ENCODE data around the gene INF2.

INF2 gene

DNA sequence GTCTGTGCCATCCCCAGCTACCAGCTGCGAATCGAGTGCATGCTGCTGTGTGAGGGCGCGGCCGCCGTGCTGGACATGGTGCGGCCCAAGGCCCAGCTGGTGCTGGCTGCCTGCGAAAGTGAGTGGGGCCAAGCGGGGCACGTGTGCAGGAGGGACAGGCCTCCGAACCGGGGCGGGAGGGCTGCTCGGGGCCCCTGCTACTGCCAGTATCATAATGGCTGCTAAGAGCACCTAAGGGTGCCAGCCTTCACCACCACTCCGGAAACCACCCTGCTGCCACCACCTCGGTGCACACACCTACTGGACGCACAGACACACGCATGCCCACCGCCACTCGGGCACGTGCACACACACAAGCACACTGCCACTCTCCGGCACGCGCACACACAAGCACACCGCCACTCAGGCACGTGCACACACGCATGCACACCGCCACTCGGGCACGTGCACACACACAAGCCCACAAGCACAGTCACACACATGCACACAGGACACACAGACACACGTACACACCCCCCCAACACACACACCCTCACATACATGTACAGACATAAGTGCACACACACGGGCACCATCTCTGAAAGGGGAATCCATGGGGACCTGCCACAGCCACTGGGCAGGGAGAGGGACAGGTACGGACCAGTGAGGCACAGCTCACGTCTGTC is 20.8 kb downstream of the INF2 start:
- no peaks in the 10 kb centered on the region for H3K27me3 ChIP-seq (replicated peaks; ENCODE audit: control insufficient read depth, insufficient read depth, low read length)
- no peaks in the 10 kb centered on the region for H3K4me1 ChIP-seq (ENCODE audit: control insufficient read depth, insufficient read depth, low read length)
- H3K36me3 ChIP-seq (ENCODE audit: control insufficient read depth, insufficient read depth, low read length, severe bottlenecking), result peaks cover 71% of the 10 kb centered on the region
- DNase-seq (ENCODE audit: low read depth), result no peak
- H3K9me3 ChIP-seq (ENCODE audit: control insufficient read depth, low read length), result no peaks in the 10 kb centered on the region
- no peak overlapping the region for H3K4me3 ChIP-seq (ENCODE audit: low read length)
- no peak overlapping the region for H3K9ac ChIP-seq (ENCODE audit: low read length)

DNA sequence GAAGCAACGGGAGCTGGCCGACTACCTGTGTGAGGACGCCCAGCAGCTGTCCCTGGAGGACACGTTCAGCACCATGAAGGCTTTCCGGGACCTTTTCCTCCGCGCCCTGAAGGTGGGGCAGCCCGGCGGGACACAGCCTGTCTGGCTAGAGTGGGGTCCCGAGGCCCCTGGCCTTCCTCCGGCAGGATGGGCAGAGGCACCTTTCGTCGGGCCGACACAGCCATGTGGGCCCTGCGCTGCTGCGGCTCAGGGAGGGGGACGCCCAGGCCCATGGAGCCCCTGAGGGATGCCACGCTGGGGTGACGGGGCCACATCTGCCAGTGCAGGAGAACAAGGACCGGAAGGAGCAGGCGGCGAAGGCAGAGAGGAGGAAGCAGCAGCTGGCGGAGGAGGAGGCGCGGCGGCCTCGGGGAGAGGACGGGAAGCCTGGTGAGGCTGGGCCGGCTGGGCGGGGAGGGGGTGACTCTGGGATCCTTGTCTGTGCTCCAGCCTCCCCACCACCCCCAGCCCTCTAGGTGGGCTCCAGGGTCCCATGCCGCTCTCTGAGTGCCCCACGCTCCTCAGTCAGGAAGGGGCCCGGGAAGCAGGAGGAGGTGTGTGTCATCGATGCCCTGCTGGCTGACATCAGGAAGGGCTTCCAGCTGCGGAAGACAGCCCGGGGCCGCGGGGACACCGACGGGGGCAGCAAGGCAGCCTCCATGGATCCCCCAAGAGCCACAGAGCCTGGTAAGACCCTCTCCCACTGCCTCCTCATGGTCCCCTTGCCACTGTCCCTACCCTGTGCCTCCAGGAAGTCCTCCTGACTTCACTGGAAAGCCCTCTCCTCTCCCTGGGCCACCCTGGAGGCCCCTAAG is 23.7 kb downstream of the INF2 start:
- H3K4me1 ChIP-seq (ENCODE audit: control insufficient read depth, insufficient read depth, low read length), result no peaks in the 10 kb centered on the region
- DNase-seq (ENCODE audit: low read depth), result no peak
- no peak overlapping the region for H3K4me3 ChIP-seq (ENCODE audit: low read length)
- no peaks in the 10 kb centered on the region for H3K27me3 ChIP-seq (replicated peaks; ENCODE audit: control insufficient read depth, insufficient read depth, low read length)
- H3K9me3 ChIP-seq (ENCODE audit: control insufficient read depth, low read length), result no peaks in the 10 kb centered on the region
- peaks cover 76% of the 10 kb centered on the region for H3K36me3 ChIP-seq (ENCODE audit: control insufficient read depth, insufficient read depth, low read length, severe bottlenecking)
- H3K9ac ChIP-seq (ENCODE audit: low read length), result no peak overlapping the region

DNA sequence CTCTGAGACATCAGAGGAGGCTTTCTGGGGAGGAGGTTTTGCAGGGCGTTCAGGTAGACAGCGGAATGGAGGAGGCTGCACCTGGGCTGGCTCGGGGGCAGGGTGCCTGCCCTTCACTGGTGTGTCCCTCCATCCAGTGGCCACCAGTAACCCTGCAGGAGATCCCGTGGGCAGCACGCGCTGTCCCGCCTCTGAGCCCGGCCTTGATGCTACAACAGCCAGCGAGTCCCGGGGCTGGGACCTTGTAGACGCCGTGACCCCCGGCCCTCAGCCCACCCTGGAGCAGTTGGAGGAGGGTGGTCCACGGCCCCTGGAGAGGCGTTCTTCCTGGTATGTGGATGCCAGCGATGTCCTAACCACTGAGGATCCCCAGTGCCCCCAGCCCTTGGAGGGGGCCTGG is 24.6 kb downstream of the INF2 start:
- H3K4me1 ChIP-seq (ENCODE audit: control insufficient read depth, insufficient read depth, low read length), result no peaks in the 10 kb centered on the region
- no peak overlapping the region for H3K9ac ChIP-seq (ENCODE audit: low read length)
- H3K27me3 ChIP-seq (replicated peaks; ENCODE audit: control insufficient read depth, insufficient read depth, low read length), result no peaks in the 10 kb centered on the region
- H3K4me3 ChIP-seq (ENCODE audit: low read length), result no peak overlapping the region
- DNase-seq (ENCODE audit: low read depth), result no peak
- H3K9me3 ChIP-seq (ENCODE audit: control insufficient read depth, low read length), result no peaks in the 10 kb centered on the region
- H3K36me3 ChIP-seq (ENCODE audit: control insufficient read depth, insufficient read depth, low read length, severe bottlenecking), result peaks cover 79% of the 10 kb centered on the region

DNA sequence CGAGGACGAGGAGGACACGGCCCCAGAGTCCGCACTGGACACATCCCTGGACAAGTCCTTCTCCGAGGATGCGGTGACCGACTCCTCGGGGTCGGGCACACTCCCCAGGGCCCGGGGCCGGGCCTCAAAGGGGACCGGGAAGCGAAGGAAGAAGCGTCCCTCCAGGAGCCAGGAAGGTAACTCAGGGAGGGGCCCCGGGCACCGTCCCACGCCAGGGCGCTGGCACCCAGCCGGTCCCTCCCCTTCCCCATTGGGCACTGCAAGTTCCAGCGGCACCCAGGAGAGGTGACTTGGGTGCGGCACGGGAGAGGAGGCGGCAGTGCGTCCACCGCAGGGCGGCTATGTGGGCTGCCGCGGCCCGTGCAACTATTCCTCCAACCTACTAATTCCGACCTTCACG is 25.3 kb downstream of the INF2 start:
- peaks cover 82% of the 10 kb centered on the region for H3K36me3 ChIP-seq (ENCODE audit: control insufficient read depth, insufficient read depth, low read length, severe bottlenecking)
- DNase-seq (ENCODE audit: low read depth), result no peak
- H3K9ac ChIP-seq (ENCODE audit: low read length), result no peak overlapping the region

DNA sequence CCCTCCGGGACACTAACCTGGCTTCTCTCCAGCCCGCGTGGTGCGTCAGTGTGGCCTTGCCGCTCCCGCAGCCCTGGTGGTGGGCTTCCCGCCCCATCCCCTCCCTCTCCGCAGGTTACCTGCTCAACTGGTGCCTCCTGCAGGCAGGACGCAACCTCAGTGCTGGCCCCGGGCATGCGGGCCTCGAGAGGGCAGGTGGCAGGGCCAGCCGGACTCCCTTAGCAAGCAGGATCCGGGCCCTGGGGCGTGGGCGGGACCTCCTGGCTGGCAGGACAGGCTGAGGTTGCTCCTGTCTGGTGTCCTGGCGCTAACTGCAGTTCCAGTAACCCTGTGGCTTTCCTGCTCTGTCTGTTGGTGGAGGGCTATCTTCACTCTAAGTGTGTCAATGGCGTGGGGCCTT is 26.0 kb downstream of the INF2 start:
- Histone ChIP-seq H3K36me3 (ENCODE audit: control insufficient read depth, insufficient read depth, low read length, severe bottlenecking) (peaks cover 80% of the 10 kb centered on the region), H3K9me3 (ENCODE audit: control insufficient read depth, low read length) (no peaks in the 10 kb centered on the region)
- DNase-seq (ENCODE audit: low read depth), result no peak

More for the DNA sequence above, 25.3 kb downstream of the INF2 start:
- H3K9me3 ChIP-seq (ENCODE audit: control insufficient read depth, low read length), result no peaks in the 10 kb centered on the region
- no peaks in the 10 kb centered on the region for H3K27me3 ChIP-seq (replicated peaks; ENCODE audit: control insufficient read depth, insufficient read depth, low read length)
- H3K4me3 ChIP-seq (ENCODE audit: low read length), result no peak overlapping the region
- no peaks in the 10 kb centered on the region for H3K4me1 ChIP-seq (ENCODE audit: control insufficient read depth, insufficient read depth, low read length)

DNA sequence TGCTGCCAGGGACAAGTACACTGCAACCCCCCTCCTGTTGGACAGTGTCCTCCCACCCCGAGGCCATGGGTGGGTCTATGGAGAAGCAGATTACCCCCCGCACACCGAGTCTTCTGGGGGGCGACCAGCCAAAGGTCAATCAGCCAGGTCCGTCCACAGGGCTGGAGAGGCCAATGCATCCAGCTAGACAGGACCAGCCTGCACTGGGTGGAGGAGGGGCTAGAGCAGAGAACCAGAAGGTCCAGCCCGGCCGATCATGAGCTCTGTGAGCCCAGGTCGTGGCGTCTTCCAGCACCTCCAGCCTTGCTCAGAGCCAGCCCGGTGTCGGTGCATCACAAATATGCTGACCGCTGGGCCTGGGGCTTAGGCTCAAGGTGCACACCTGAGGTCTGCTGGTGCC is 26.5 kb downstream of the INF2 start:
- DNase-seq (ENCODE audit: low read depth), result no peak
- Histone ChIP-seq H3K4me3 (ENCODE audit: low read length) (no peak overlapping the region), H3K36me3 (ENCODE audit: control insufficient read depth, insufficient read depth, low read length, severe bottlenecking) (peaks cover 75% of the 10 kb centered on the region), H3K9ac (ENCODE audit: low read length) (no peak overlapping the region), H3K27me3 (replicated peaks; ENCODE audit: control insufficient read depth, insufficient read depth, low read length) (no peaks in the 10 kb centered on the region), H3K4me1 (ENCODE audit: control insufficient read depth, insufficient read depth, low read length) (no peaks in the 10 kb centered on the region), H3K9me3 (ENCODE audit: control insufficient read depth, low read length) (no peaks in the 10 kb centered on the region)

More for the DNA sequence above, 26.0 kb downstream of the INF2 start:
- no peaks in the 10 kb centered on the region for H3K4me1 ChIP-seq (ENCODE audit: control insufficient read depth, insufficient read depth, low read length)
- no peak overlapping the region for H3K4me3 ChIP-seq (ENCODE audit: low read length)
- no peak overlapping the region for H3K9ac ChIP-seq (ENCODE audit: low read length)
- no peaks in the 10 kb centered on the region for H3K27me3 ChIP-seq (replicated peaks; ENCODE audit: control insufficient read depth, insufficient read depth, low read length)

DNA sequence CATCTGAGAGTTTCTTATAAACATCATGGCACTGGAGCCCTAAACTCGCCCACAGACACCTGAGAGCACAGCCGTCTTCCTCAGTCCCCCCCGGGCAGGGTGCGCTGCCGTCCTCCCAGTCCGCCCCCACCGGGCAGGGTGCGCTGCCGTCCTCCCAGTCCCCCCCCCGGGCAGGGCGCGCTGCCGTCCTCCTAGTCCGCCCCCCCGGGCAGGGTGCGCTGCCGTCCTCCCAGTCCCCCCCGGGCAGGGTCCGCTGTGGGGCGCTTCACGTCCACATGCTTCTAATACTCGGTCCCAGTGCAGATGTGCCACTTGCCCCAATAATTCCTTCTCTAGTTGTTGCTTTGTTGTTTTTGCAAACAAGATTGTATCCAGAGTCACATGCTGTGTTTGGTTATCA is 27.7 kb downstream of the INF2 start:
- Histone ChIP-seq H3K36me3 (ENCODE audit: control insufficient read depth, insufficient read depth, low read length, severe bottlenecking) (peaks cover 67% of the 10 kb centered on the region), H3K27me3 (replicated peaks; ENCODE audit: control insufficient read depth, insufficient read depth, low read length) (no peaks in the 10 kb centered on the region)

DNA sequence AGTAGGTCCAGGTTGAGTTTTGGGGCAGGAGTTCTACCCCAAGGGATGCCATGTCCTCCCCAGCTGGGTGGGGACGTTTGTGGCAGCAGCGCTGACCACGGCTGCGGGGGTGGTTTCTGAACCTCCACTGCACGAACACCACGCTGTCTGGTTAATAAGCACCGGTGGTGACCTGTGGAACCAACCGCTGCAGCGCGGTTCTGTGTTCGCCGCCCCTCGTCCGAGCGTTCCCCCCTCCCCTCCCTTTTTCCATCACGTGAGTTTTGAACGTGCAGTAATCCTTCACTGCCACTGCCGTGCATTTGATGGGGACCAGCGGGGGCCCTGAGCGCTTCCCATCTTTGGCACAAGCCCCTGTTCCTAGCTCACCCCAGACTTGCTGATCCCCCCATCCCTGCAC is 28.2 kb downstream of the INF2 start:
- Histone ChIP-seq H3K4me3 (ENCODE audit: low read length) (no peak overlapping the region), H3K27me3 (replicated peaks; ENCODE audit: control insufficient read depth, insufficient read depth, low read length) (no peaks in the 10 kb centered on the region), H3K4me1 (ENCODE audit: control insufficient read depth, insufficient read depth, low read length) (peaks cover 12% of the 10 kb centered on the region), H3K36me3 (ENCODE audit: control insufficient read depth, insufficient read depth, low read length, severe bottlenecking) (peaks cover 62% of the 10 kb centered on the region), H3K9ac (ENCODE audit: low read length) (no peak overlapping the region), H3K9me3 (ENCODE audit: control insufficient read depth, low read length) (no peaks in the 10 kb centered on the region)
- no peak for DNase-seq (ENCODE audit: low read depth)

More for the DNA sequence above, 27.7 kb downstream of the INF2 start:
- no peak overlapping the region for H3K4me3 ChIP-seq (ENCODE audit: low read length)
- no peak for DNase-seq (ENCODE audit: low read depth)
- no peak overlapping the region for H3K9ac ChIP-seq (ENCODE audit: low read length)
- no peaks in the 10 kb centered on the region for H3K9me3 ChIP-seq (ENCODE audit: control insufficient read depth, low read length)
- peaks cover 7% of the 10 kb centered on the region for H3K4me1 ChIP-seq (ENCODE audit: control insufficient read depth, insufficient read depth, low read length)

DNA sequence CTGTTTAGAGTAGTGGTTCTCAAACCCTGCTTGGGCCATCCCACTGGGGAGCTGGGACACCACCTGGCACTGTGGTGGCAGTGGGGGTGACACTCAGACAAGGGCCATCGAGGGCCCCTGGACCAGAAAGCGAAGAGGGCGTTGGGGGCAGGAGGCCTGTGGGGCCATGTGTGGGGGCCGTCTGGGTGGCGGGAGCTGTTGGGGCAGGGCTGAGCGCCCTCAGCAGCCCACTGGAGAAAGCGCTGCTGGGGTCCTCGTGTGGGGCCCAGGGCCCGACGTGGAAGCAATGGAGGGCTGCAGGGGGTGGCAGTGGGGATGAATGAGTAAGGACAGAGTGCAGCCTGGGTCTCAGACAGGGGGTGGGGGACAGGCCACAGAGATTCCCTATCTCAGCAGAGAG is 28.7 kb downstream of the INF2 start:
- no peaks in the 10 kb centered on the region for H3K27me3 ChIP-seq (replicated peaks; ENCODE audit: control insufficient read depth, insufficient read depth, low read length)
- peaks cover 57% of the 10 kb centered on the region for H3K36me3 ChIP-seq (ENCODE audit: control insufficient read depth, insufficient read depth, low read length, severe bottlenecking)
- H3K4me1 ChIP-seq (ENCODE audit: control insufficient read depth, insufficient read depth, low read length), result peaks cover 17% of the 10 kb centered on the region
- no peaks in the 10 kb centered on the region for H3K9me3 ChIP-seq (ENCODE audit: control insufficient read depth, low read length)
- DNase-seq (ENCODE audit: low read depth), result no peak
- no peak overlapping the region for H3K9ac ChIP-seq (ENCODE audit: low read length)
- H3K4me3 ChIP-seq (ENCODE audit: low read length), result no peak overlapping the region

DNA sequence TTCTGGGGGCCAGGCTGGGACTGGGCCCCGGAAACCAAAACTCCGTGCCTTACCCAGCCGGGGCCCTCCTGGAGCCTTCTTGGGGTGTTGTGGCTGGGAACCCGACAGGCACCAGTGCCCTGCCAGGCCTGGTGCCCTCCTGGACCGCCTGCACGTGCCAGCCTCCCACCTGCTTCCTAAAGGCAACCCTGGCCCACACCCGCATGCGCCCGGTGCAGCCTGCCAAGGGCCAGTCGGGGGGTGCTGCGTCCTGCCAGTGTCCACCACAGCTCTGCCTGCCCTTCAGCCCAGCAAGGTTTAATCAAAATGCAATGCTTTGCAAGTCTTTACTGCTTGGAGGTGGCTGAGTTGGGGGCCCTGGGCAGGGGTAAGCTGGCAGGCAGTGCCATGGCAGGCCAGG is 29.5 kb downstream of the INF2 start:
- no peaks in the 10 kb centered on the region for H3K9me3 ChIP-seq (ENCODE audit: control insufficient read depth, low read length)
- H3K4me3 ChIP-seq (ENCODE audit: low read length), result no peak overlapping the region
- H3K4me1 ChIP-seq (ENCODE audit: control insufficient read depth, insufficient read depth, low read length), result peaks cover 24% of the 10 kb centered on the region
- H3K9ac ChIP-seq (ENCODE audit: low read length), result no peak overlapping the region
- DNase-seq (ENCODE audit: low read depth), result no peak
- no peaks in the 10 kb centered on the region for H3K27me3 ChIP-seq (replicated peaks; ENCODE audit: control insufficient read depth, insufficient read depth, low read length)
- H3K36me3 ChIP-seq (ENCODE audit: control insufficient read depth, insufficient read depth, low read length, severe bottlenecking), result peaks cover 49% of the 10 kb centered on the region

DNA sequence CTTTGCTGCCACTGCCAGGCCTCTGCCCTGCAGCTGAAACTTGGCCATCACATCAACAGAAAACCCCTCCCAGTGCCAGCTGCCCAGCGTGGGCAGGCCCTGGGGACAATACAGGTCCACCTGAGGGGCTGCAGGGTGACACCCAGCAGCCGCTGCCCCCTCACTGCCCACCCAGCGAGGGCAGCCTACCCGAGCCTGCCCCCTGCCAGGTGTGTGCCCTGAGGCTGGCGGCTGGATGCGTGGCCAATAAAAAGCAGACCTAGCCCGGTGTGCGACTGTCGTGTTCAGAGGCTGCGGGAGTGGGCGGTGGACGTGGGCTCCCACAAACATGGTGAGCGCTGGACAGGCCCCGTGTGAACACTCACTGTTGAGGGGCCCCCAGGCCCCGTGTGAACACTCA is 29.9 kb downstream of the INF2 start:
- H3K9me3 ChIP-seq (ENCODE audit: control insufficient read depth, low read length), result no peaks in the 10 kb centered on the region
- H3K4me1 ChIP-seq (ENCODE audit: control insufficient read depth, insufficient read depth, low read length), result peaks cover 24% of the 10 kb centered on the region
- no peak overlapping the region for H3K4me3 ChIP-seq (ENCODE audit: low read length)
- no peak overlapping the region for H3K9ac ChIP-seq (ENCODE audit: low read length)
- no peaks in the 10 kb centered on the region for H3K27me3 ChIP-seq (replicated peaks; ENCODE audit: control insufficient read depth, insufficient read depth, low read length)
- no peak for DNase-seq (ENCODE audit: low read depth)
- peaks cover 45% of the 10 kb centered on the region for H3K36me3 ChIP-seq (ENCODE audit: control insufficient read depth, insufficient read depth, low read length, severe bottlenecking)
